GM23338 (cell line): ENCODE results near the gene RALBP1. TPM values are rescaled to one million over a fixed set of nuclear protein-coding genes. Genes with fewer than 3 reads are reported as not detected.

Source experiments
- ATAC-seq: fragments of 200-7000 bp; cut with Tn5 transposase; 3 replicates; pipeline ENCODE4 v1.9.1; 2020
- DNase-seq: peaks from one replicate; pipeline ENCODE4 v3.0.0-alpha.2; 2015; ENCODE audit warnings: low spot score
- H2AFZ ChIP-seq: fragments of 200-600 bp; sonication (generic); 2 replicates; pipeline ENCODE4 v1.8.0; 2016; ENCODE audit warnings: antibody characterized with exemption, mild to moderate bottlenecking, moderate library complexity
- H3F3A ChIP-seq: fragments of 200-600 bp; sonication (generic); replicated peaks from 2 replicates; pipeline ENCODE4 v1.8.0; 2017; ENCODE audit warnings: antibody characterized with exemption, mixed run types, low read depth
- H3K27ac ChIP-seq: fragments of 200-600 bp; sonication (generic); 2 replicates; pipeline ENCODE4 v1.6.1; 2016; ENCODE audit warnings: low read depth
- H3K27me3 ChIP-seq: fragments of 200-600 bp; sonication (generic); 2 replicates; pipeline ENCODE4 v1.8.0; 2016; ENCODE audit warnings: mild to moderate bottlenecking, mixed run types, moderate library complexity; ENCODE audit not compliant: insufficient read depth
- H3K36me3 ChIP-seq: fragments of 200-600 bp; sonication (generic); 2 replicates; pipeline ENCODE4 v1.8.0; 2016; ENCODE audit warnings: mild to moderate bottlenecking; ENCODE audit not compliant: insufficient read depth
- H3K4me1 ChIP-seq: fragments of 200-600 bp; sonication (generic); 2 replicates; pipeline ENCODE4 v1.8.0; 2016; ENCODE audit warnings: mild to moderate bottlenecking, moderate library complexity; ENCODE audit not compliant: insufficient read depth
- H3K4me2 ChIP-seq: fragments of 200-600 bp; sonication (generic); 2 replicates; pipeline ENCODE4 v1.7.1; 2017; ENCODE audit warnings: mixed run types
- H3K4me3 ChIP-seq: fragments of 200-600 bp; sonication (generic); 2 replicates; pipeline ENCODE4 v1.6.1; 2016; ENCODE audit warnings: mixed run types
- H3K79me2 ChIP-seq: fragments of 200-600 bp; sonication (generic); replicated peaks from 2 replicates; pipeline ENCODE4 v1.8.0; 2017; ENCODE audit warnings: mild to moderate bottlenecking; ENCODE audit not compliant: insufficient read depth
- H3K9me2 ChIP-seq: fragments of 200-600 bp; sonication (generic); 2 replicates; pipeline ENCODE4 v1.8.0; 2017; ENCODE audit not compliant: insufficient read depth
- H4K20me1 ChIP-seq: fragments of 200-600 bp; sonication (generic); replicated peaks from 2 replicates; pipeline ENCODE4 v1.8.0; 2017; ENCODE audit warnings: mild to moderate bottlenecking; ENCODE audit not compliant: insufficient read depth
- H3K27ac Mint-ChIP-seq: 2 replicates; pipeline ENCODE4 v1.8.0; 2020; ENCODE audit warnings: inconsistent platforms, mild to moderate bottlenecking, moderate library complexity, mixed read lengths
- H3K27me3 Mint-ChIP-seq: 3 replicates; pipeline ENCODE4 v1.8.0; 2022; ENCODE audit warnings: low read depth, mild to moderate bottlenecking, moderate library complexity, mixed read lengths, inconsistent platforms; ENCODE audit not compliant: insufficient read depth, poor library complexity
- H3K36me3 Mint-ChIP-seq: 3 replicates; pipeline ENCODE4 v1.8.0; 2021; ENCODE audit warnings: low read depth, mild to moderate bottlenecking, inconsistent platforms, moderate library complexity, mixed read lengths
- H3K4me1 Mint-ChIP-seq: 3 replicates; pipeline ENCODE4 v1.8.0; 2020; ENCODE audit warnings: mild to moderate bottlenecking, inconsistent platforms, mixed read lengths
- H3K4me3 Mint-ChIP-seq: 3 replicates; pipeline ENCODE4 v1.8.0; 2021; ENCODE audit warnings: moderate library complexity, mild to moderate bottlenecking, inconsistent platforms, mixed read lengths
- H3K9me3 Mint-ChIP-seq: 3 replicates; pipeline ENCODE4 v1.8.0; 2020; ENCODE audit warnings: moderate library complexity, mild to moderate bottlenecking, inconsistent platforms, mixed read lengths
- CREB1 ChIP-seq: fragments of 250-450 bp; sonication (Bioruptor Pico); IDR thresholded peaks from 2 replicates; pipeline ENCODE4 v1.5.0; 2020; ENCODE audit warnings: low read depth, mild to moderate bottlenecking, moderate library complexity
- CTCF ChIP-seq, 2 experiments: fragments of 200-600 bp in 1 of 2; sonication (generic) in 1 of 2; conservative IDR thresholded peaks; 2 replicates each; pipeline versions ENCODE4 v1.5.1 to v1.6.1; 2016 to 2017; ENCODE audit warnings: antibody characterized with exemption in 2 of 2, low read depth in 2 of 2, mild to moderate bottlenecking in 2 of 2, moderate library complexity in 1 of 2
- ETS1 ChIP-seq: IDR thresholded peaks from 2 replicates; pipeline ENCODE4 v1.6.1; 2016; ENCODE audit warnings: antibody characterized with exemption
- EZH2 ChIP-seq: fragments of 200-600 bp; sonication (generic); IDR thresholded peaks from one replicate; pipeline ENCODE4 v1.8.0; 2017; ENCODE audit warnings: antibody characterized with exemption, mild to moderate bottlenecking, low read depth; ENCODE audit not compliant: unreplicated experiment
- EZH2phosphoT487 ChIP-seq: fragments of 200-600 bp; sonication (generic); IDR thresholded peaks from one replicate; pipeline ENCODE4 v1.8.1; 2018; ENCODE audit warnings: antibody characterized with exemption; ENCODE audit not compliant: unreplicated experiment
- JUNB ChIP-seq: IDR thresholded peaks from one replicate; pipeline ENCODE4 v1.6.1; 2016; ENCODE audit warnings: antibody characterized with exemption; ENCODE audit not compliant: unreplicated experiment
- NANOG ChIP-seq: IDR thresholded peaks from 2 replicates; pipeline ENCODE4 v1.6.1; 2016; ENCODE audit warnings: antibody characterized with exemption, borderline replicate concordance
- POLR2AphosphoS5 ChIP-seq: IDR thresholded peaks from 2 replicates; pipeline ENCODE4 v1.6.1; 2016; ENCODE audit warnings: antibody characterized with exemption, low read depth
- REST ChIP-seq: IDR thresholded peaks from one replicate; pipeline ENCODE4 v1.6.1; 2018; ENCODE audit warnings: antibody characterized with exemption; ENCODE audit not compliant: unreplicated experiment
- STAT1 ChIP-seq: IDR thresholded peaks from one replicate; pipeline ENCODE4 v1.6.1; 2016; ENCODE audit warnings: antibody characterized with exemption; ENCODE audit not compliant: unreplicated experiment
- ZNF114 ChIP-seq: fragments of 250-450 bp; sonication (Bioruptor Pico); IDR thresholded peaks from 2 replicates; pipeline ENCODE4 v1.5.0; 2020; ENCODE audit warnings: mild to moderate bottlenecking, moderate library complexity
- ZNF331 ChIP-seq: fragments of 250-450 bp; sonication (Bioruptor Pico); IDR thresholded peaks from 2 replicates; pipeline ENCODE4 v1.5.0; 2020; ENCODE audit warnings: low read depth, mild to moderate bottlenecking, moderate library complexity
- ZNF462 ChIP-seq: fragments of 250-450 bp; sonication (Bioruptor Pico); IDR thresholded peaks from 2 replicates; pipeline ENCODE4 v1.5.0; 2020; ENCODE audit warnings: mild to moderate bottlenecking, moderate library complexity
- polyA plus RNA-seq: library from polyadenylated mRNA; unstranded; fragments of >200 nt; fragmentation: Nextera tagmentation; extraction: Ambion mirVana; gene quantifications from 2 replicates; pipeline ENCODE4 v1.2.1, GENCODE V29; 2016
- total RNA-seq: library from RNA; depleted of rRNA; stranded (reverse); fragments of >200 nt; shearing (Covaris generic); gene quantifications from 2 replicates; pipeline ENCODE4 v1.2.3, GENCODE V29; 2014

The RALBP1 gene
- total and polyA plus RNA-seq, 2 experiments from 2014 or later, result 80.9 to 103 TPM

GRCh38 chr18:9426753-9427152 lies 48.6 kb upstream of the RALBP1 start:
- no peak overlapping the region for H3K4me2 ChIP-seq
- Mint-ChIP-seq H3K27me3 (peaks cover 3% of the 10 kb centered on the region), H3K27ac (no peak overlapping the region), H3K4me1 (no peaks in the 10 kb centered on the region), H3K36me3 (peaks cover 5% of the 10 kb centered on the region; the same call in 2 of the 3 replicates), H3K4me3 (no peak overlapping the region), H3K9me3 (peaks cover 12% of the 10 kb centered on the region; the same call in 2 of the 3 replicates)
- no peak overlapping the region for H2AFZ ChIP-seq
- ATAC-seq (no peak), DNase-seq (no peak)
- H3K79me2 ChIP-seq, result no peaks in the 10 kb centered on the region
- no peak overlapping the region for H3K27ac ChIP-seq
- H3K4me3 ChIP-seq, result no peak overlapping the region
- H3F3A ChIP-seq, result no peaks in the 10 kb centered on the region
- H3K36me3 ChIP-seq, result peaks cover 3% of the 10 kb centered on the region; the same call in 1 of the 2 replicates
- H4K20me1 ChIP-seq, result no peaks in the 10 kb centered on the region
- H3K27me3 ChIP-seq, result no peaks in the 10 kb centered on the region
- H3K4me1 ChIP-seq, result no peaks in the 10 kb centered on the region
- H3K9me2 ChIP-seq, result no peaks in the 10 kb centered on the region
- TF ChIP-seq STAT1 (no peak), NANOG (no peak), ZNF331 (CRISPR knock-in tag) (no peak), REST (no peak), EZH2phosphoT487 (no peak), POLR2AphosphoS5 (no peak), JUNB (no peak), EZH2 (no peak), ZNF114 (CRISPR knock-in tag) (no peak), CREB1 (CRISPR knock-in tag) (no peak), ETS1 (no peak), ZNF462 (no peak), CTCF (conservative IDR thresholded peaks at IDR 0.05; ENCODE audit: low read depth in 2 of 2) (no peak)
